T47D (cell line): ENCODE data around the gene PPP2R5E.
A peak's percentile ranks its signal among the peaks of the same experiment; 100 is the strongest.
"Not testable (repeated sequence)": the region's sequence is repeated elsewhere in the genome, so short reads cannot be mapped to it uniquely, and the experiment has no call there.

Source experiments
- DNase-seq, 2 experiments: peaks; one replicate each; pipeline versions ENCODE4 v3.0.0 to v3.0.0-alpha.2; 2011 to 2012; ENCODE audit warnings: low read depth in 1 of 2, low spot score in 1 of 2
- JUND ChIP-seq: IDR thresholded peaks from 2 replicates; pipeline ENCODE4 v1.6.1; 2012; ENCODE audit warnings: low read depth
- in situ Hi-C: cut with HindIII; loops from 2 replicates; pipeline ENCODE4 v1.10.0; 2016; ENCODE audit warnings: low sequenced_read_pairs, low pct_unique_long_range_greater_than_20kb

PPP2R5E gene

GRCh38 chr14:63543000-63543825 lies at the start of gene PPP2R5E:
TSS of gene PPP2R5E (minus strand) at chr14:63543377. CDS start at chr14:63539685, 3,692 bp downstream.
- in situ Hi-C loops, result no loop called here
- peak; percentile 95 to 100 for DNase-seq
- TF ChIP-seq JUND, result no peak

- DNase-seq, in situ Hi-C loops: not testable (repeated sequence)
Observed at GRCh38 chr14:63583046-63583445, 39.9 kb upstream of the PPP2R5E start.

GRCh38 chr14:63581491-63581890 lies 38.3 kb upstream of the PPP2R5E start:
- no peak for DNase-seq
- in situ Hi-C loops, result no loop called here
- no peak for TF ChIP-seq JUND

- in situ Hi-C loops, result no loop called here
- no peak for TF ChIP-seq JUND
- DNase-seq, result no peak
Observed at GRCh38 chr14:63578300-63578699, 35.1 kb upstream of the PPP2R5E start.

- in situ Hi-C loops, result no loop called here
- DNase-seq, result no peak
- no peak for TF ChIP-seq JUND
Observed at GRCh38 chr14:63573581-63573980, 30.4 kb upstream of the PPP2R5E start.

- no peak for DNase-seq
- in situ Hi-C loops, result no loop called here
- no peak for TF ChIP-seq JUND
Observed at GRCh38 chr14:63565448-63565847, 22.3 kb upstream of the PPP2R5E start.

- peak in 1 of 2 experiments; percentile 46 for DNase-seq
- TF ChIP-seq JUND, result no peak
- in situ Hi-C loops, result no loop called here
Observed at GRCh38 chr14:63564318-63564717, 21.1 kb upstream of the PPP2R5E start.

- TF ChIP-seq JUND, result no peak
- DNase-seq, result peak in 1 of 2 experiments; percentile 34
- in situ Hi-C loops, result no loop called here
Observed at GRCh38 chr14:63563370-63564026, 20.3 kb upstream of the PPP2R5E start.

- no peak for TF ChIP-seq JUND
- in situ Hi-C loops, result no loop called here
- DNase-seq, result no peak
Observed at GRCh38 chr14:63562405-63562804, 19.2 kb upstream of the PPP2R5E start.

GRCh38 chr14:63555572-63555971 lies 12.4 kb upstream of the PPP2R5E start:
- no peak for TF ChIP-seq JUND
- no peak for DNase-seq
- in situ Hi-C loops, result no loop called here

GRCh38 chr14:63551332-63551731 lies 8.2 kb upstream of the PPP2R5E start:
- in situ Hi-C loops, result no loop called here
- DNase-seq, result no peak
- no peak for TF ChIP-seq JUND

GRCh38 chr14:63547798-63548335 lies 4.7 kb upstream of the PPP2R5E start:
- peak in 1 of 2 experiments; percentile 68 for DNase-seq
- in situ Hi-C loops, result no loop called here
- no peak for TF ChIP-seq JUND

- in situ Hi-C loops, result no loop called here
- DNase-seq, result no peak
- no peak for TF ChIP-seq JUND
Observed at GRCh38 chr14:63545431-63545830, 2.3 kb upstream of the PPP2R5E start.
